Middle frontal gyrus (tissue), 1 donor: ENCODE data around the gene TASOR2.
A peak's percentile ranks its signal among the peaks of the same experiment; 100 is the strongest.

ENCODE experiments used
- DNase-seq: peaks from one replicate; pipeline ENCODE4 v3.0.0-alpha.2; 2015; ENCODE audit warnings: low spot score; ENCODE audit errors: extremely low spot score

Gene TASOR2

DNA sequence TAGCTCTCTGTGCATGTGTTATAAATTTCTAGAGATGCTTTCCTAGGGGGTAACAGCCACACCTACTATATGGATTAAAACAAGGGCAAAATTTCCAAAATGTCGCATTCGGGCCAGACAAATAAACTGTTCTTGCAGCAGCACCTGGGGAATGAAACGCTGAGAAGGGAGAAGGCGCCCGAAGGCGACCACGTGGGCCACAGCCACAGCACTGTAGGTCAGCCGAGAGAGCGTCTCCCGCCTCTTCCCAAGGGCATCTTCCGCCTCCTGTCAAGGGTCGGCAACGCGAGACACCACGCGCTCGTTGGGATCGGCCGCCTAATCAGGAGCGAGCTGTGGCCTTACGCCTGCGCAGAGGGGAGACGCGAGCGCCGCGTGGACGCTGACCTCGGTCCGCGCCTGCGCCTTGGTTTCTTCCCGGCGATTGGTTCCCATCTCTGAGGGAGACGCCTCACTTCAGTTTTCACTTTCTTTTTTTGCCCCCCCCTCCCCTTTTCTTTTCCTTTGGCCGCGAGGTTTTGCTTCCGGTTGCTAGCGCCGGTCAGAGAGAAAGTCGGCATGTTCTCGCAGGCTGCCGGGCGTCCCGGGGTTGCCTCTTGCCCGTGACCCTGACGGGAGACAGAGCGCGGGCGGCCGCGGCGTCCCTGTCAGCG, at the start of gene TASOR2:
Gene TASOR2 (plus strand): TSS at position 521 of the 653 bp plus-strand sequence. CDS start 35,805 bp downstream, outside the sequence.
- peak; percentile 95 for DNase-seq

DNA sequence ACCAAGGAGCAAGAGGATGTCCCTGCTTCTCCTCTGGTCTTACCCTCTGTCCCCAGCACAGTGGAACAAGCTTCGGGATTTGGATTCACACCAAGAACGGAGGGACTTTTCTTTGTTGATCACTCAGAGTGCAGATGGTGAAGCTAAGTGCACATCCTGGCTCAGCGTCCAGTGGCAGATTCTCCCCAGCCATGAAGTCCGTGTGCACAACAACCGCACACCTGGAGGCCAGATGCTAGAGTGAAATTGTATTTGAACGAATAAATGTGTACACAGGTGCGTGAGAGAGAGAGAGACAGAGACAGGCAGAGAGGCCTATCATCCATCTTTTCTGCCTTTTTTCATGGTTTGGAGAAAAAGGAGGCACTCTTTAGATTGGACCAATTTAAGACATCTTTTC, 49.7 kb upstream of the TASOR2 start:
- DNase-seq, result no peak

DNA sequence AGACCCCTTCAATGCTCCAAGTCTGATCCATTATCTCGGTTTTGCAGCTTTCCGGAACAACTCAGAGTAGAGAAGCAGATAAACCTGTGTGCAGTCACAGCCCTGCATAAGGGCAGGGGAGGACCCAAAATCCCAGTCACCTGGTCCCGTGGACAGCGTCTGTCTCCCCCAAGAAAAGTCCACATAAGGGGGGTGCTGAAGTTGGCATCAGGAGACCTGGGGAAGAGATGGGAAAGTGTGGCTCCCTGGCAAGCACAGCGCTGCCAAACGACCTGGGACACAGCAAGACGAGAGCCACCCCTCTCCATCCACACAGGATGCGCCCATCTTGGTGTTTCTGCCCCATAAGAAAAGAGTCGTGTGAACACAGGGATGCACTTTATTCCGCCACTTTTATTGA, 46.1 kb upstream of the TASOR2 start:
- no peak for DNase-seq

DNA sequence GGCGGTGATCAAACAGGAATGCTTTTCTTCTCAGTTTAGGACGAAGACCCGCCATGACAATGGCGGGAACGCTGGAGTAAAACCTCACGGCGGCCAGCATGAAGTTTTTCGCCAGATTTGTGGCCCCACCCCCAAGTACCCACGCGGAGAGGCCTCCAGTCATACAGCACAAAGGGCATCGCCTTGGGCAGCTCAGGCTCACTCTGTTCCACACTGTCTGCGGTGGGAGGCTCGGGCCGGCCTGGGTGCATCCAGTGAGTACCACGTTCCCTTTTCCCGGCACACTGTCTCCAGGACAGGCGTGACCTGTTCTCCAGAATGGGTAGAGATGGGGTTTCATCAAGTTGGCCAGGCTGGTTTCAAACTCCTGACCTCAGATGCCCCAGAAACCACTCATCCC, 45.6 kb upstream of the TASOR2 start:
- no peak for DNase-seq

- no peak for DNase-seq
Measured at GRCh38 chr10:5640036-5640435, 44.6 kb upstream of the TASOR2 start.

DNA sequence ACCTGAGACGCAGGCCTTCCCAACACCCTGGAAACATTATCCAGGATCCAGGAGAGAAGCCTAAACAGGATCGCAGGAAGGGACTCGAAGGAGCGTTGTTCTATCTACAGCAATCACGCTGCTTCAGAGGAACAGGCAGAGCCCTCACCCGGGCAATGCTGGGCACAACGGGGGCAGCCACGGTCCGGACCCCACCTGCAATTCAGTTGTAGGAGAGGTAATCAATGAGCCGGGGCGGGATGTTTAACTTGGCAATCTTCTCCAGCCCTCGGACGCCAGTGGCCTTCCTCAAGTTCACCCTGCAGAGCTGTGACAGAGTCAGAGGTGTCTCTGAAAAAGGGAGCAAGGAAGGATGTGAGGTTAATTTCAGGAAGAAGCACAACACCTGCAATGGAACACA, 44.1 kb upstream of the TASOR2 start:
- no peak for DNase-seq

DNA sequence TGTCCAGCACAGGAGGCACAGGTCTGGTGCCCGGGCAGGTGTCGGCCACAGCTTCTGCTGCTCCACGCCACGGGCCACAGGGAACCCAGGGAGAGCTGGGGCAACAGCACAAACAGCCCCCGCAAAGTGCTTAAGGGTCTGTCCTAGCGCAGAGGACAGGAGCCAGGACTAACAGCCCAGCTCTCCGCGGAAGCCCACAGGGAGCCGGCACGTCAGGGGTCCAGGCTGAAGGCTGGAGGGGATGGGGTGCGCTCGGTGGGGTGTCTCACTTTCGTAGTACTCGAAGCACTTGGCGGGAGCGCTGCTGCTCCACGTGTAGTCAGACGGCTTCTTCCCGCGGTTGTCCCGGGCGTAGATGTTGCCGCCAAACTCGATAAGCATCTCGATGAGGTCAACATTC, 43.1 kb upstream of the TASOR2 start:
- DNase-seq, result no peak

DNA sequence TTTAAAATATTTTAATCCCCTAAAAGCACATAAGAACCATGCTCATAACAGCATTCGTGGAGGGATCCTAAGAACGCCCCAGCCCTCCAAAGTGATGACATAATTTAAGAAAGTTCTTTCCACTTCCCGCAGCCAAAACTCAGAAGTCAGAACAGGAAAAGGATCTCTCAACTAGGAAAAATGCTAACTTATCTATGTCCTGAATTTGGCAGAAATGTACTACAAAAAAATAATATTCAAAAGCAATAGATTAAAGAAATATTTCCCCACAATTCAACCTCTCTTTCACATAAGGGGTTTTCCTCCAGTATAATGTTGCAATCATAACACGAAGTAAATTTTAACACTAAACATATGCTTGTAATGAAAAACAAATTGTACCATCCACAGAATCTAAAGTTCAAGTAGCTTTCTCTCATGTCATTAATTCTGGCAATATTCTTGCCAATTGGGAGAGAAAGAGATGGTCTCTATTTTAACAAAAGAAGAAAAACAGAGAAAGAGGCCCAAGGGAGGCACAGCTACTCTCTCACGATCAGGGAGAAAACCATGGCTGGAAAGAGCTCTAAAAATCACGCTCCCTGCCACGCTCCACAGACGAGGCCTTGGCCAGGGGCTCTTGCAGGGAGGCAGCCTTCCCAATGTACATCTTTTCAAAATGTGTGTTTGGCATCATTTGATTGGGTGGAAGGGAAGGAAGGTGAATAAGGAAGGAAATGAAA, 41.1 kb upstream of the TASOR2 start:
- no peak for DNase-seq

DNA sequence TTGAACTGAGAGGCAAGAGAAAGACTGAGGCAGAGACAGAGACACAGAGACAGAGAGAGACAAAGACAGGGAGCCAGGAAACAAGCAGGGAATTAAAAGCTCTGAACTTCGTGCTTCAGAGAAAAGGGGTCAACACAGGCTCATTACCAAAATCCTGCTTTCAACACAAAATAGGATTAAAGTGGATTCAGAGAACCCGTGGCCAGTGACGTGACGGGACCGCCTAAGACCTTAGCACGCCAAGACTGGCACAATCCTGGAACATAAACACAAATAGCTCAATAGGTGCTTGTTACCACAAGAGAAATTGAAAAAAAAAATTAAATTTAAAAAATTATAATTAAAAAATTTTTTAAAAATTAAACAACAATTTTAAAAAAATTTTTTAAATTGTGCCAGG, 39.7 kb upstream of the TASOR2 start:
- no peak for DNase-seq

DNA sequence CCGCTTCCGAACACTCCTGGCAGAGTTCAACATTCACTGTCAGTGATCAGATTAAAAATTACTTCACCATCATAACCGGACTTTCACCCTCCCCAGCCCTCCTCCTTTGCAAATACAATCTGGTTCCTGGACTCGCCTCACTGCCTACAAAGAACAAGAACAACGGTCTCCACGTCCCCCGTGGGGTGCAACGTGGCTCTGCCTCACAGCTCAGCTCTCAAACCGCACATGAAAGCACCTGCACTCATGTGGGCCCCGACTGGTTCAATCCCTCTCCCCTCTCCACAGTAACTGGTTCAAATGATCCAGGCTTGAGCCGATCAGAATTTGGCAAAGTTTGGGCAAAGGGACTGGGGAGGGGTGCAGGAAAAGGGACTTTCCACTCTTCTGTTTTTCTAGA, 39.3 kb upstream of the TASOR2 start:
- no peak for DNase-seq

- DNase-seq, result no peak
Measured at GRCh38 chr10:5645944-5646617, 38.6 kb upstream of the TASOR2 start.

GRCh38 chr10:5647507-5648240, 37.0 kb upstream of the TASOR2 start:
- DNase-seq, result no peak

DNA sequence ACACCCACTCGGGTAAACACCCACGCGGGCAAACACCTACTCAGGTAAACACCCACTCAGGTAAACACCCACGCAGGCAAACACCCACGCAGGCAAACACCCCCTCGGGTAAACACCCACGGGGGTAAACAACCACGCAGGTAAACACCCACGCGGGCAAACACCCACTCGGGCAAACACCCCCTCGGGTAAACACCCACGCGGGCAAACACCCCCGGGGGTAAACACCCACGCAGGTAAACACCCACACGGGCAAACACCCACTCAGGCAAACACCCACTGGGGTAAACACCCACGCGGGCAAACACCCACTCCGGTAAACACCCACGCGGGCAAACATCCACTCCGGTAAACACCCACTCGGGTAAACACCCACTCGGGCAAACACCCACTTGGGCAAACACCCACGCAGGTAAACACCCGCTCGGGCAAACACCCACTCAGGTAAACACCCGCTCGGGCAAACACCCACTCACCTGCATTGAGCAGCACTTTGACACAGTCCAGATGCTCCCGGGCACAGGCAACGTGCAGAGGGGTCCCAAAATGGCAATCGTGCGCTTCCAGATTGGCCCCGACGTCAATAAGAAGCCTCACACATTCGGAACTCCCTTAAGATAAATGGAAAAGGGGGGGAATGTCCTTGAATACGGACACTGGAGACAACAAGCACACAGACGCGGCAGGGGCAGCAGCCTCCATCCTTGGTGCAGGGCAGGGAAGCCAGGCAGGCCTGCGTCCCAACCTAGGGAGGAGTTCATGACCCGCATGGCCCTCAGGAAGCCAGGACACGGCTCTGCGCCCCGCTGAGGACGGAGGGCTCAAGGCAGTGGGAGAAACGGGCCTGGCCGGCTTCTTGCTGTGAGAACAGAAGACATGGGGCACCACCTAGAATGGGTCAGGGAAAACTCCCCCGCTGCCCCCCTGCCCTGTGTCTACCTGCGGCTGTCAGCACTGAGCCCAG, 35.9 kb upstream of the TASOR2 start:
- DNase-seq, result no peak

DNA sequence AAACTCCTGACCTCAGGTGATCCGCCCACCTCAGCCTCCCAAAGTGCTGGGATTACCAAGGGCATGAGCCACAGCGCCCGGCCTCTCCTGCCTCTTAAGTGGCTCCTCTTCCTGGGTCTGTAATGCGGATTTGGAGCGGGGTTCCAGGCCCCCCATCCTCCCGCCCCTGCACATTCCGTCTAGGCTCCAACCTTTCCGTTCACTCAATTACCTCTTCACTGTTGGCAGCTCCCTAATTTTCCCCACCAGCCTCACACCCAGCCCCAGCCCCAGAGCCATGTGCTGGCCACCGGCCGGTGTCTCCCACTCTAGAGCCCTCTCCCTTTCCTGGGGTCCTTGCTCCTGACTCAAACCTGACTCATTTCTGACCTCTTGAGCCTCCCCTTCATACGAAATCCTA, 34.9 kb upstream of the TASOR2 start:
- DNase-seq, result no peak

- DNase-seq, result no peak
Measured at GRCh38 chr10:5650664-5651387, 33.8 kb upstream of the TASOR2 start.

GRCh38 chr10:5651388-5651764, 33.3 kb upstream of the TASOR2 start:
- DNase-seq, result no peak

DNA sequence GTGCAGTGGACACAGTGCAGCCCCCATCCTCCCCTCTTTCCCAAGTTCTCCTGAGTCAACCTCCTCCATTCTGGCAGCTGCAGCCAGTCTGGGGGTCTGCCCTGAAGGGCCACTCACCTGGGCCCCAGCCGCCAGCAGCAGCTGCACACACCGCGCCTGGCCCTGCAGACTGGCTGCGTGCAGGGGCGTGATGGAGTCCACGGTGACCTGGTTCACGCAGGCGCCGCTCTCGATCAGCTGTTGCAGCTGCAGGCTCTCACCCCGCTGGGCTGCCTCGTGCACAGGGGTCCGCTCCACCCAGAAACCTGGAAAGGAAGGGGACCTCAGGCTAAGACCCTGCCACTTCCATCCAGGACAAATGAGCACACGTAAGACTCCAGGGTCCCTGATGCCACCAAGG, 31.9 kb upstream of the TASOR2 start:
- DNase-seq, result no peak

DNA sequence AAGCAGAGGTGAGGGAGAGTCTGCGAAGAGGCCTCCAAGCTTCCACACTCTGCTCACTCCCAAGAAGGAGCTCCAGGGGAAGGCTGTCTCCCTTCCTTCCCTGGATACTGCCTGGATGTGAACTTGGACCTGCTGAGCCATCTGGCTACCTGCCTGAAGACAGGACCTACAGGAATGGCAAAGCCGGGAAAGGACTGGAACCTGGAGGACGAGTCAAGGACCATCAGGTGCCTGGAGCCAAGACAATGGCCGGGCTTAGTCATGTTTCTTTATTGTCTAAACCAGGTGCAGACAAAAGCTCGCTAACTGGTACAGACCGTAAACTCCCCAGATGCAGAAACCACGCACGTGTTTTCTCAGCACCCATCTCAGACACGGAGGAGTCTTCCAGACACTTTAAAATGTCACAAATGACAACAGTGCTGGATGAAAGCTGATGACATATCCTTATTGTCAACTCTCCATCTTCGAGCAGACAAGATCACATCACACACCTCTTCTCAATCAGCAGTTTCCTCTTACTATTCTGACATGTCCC, 30.4 kb upstream of the TASOR2 start:
- DNase-seq, result no peak

DNA sequence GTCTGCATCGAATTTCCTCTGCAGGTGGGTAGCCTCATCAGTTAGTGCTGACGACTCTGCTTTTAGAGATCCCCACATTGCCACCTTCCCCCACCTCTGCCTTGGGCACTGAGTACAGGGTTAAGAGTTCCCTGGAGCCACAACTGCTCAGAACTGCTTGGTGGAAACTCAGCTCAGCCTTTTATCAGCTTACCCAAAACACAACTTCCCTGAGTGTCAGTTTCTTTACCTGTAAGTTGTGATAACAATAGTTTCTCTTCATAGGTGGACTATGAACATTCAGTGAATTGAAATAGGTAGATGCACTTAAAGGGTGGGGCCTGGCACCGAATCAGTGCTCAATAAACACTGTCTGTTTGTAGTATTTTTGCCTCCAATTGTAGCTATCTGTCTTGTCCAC, 29.5 kb upstream of the TASOR2 start:
- DNase-seq, result no peak
